Endodermal cell (in vitro differentiated cells): ENCODE data around the gene SMAGP. TPM values are rescaled to one million over a fixed set of nuclear protein-coding genes. Genes with fewer than 3 reads are reported as not detected.
A peak's percentile ranks its signal among the peaks of the same experiment; 100 is the strongest.

Experiments
- DNase-seq: peaks from one replicate; pipeline ENCODE4 v3.0.0-alpha.2; 2017
- H3K27ac ChIP-seq: 2 replicates; pipeline ENCODE4 v1.5.1; 2013; ENCODE audit warnings: mild to moderate bottlenecking, low read depth, low read length, moderate library complexity
- H3K27me3 ChIP-seq: 2 replicates; pipeline ENCODE4 v1.6.1; 2013; ENCODE audit warnings: mild to moderate bottlenecking, low read length, moderate library complexity; ENCODE audit not compliant: insufficient read depth, control insufficient read depth, poor library complexity, severe bottlenecking
- H3K36me3 ChIP-seq: 2 replicates; pipeline ENCODE4 v1.7.0; 2013; ENCODE audit warnings: mild to moderate bottlenecking, low read length, moderate library complexity; ENCODE audit not compliant: control insufficient read depth, insufficient read depth
- H3K4me1 ChIP-seq: one replicate; pipeline ENCODE4 v1.7.0; 2013; ENCODE audit warnings: low read length; ENCODE audit not compliant: control insufficient read depth, insufficient read depth
- H3K4me3 ChIP-seq: 2 replicates; pipeline ENCODE4 v1.5.1; 2013; ENCODE audit warnings: mild to moderate bottlenecking, low read length, moderate library complexity
- H3K9ac ChIP-seq: 2 replicates; pipeline ENCODE4 v1.6.1; 2013; ENCODE audit warnings: mild to moderate bottlenecking, low read length, moderate library complexity; ENCODE audit not compliant: poor library complexity, severe bottlenecking; ENCODE audit errors: extremely low read depth
- H3K9me3 ChIP-seq: 2 replicates; pipeline ENCODE4 v1.6.1; 2013; ENCODE audit warnings: mild to moderate bottlenecking, low read length, moderate library complexity; ENCODE audit not compliant: control insufficient read depth
- H3K27ac Mint-ChIP-seq: 2 replicates; pipeline ENCODE4 v1.8.0; 2020; ENCODE audit warnings: mixed read lengths
- H3K27me3 Mint-ChIP-seq: 2 replicates; pipeline ENCODE4 v1.8.0; 2021; ENCODE audit warnings: mild to moderate bottlenecking, mixed read lengths; ENCODE audit not compliant: insufficient read depth
- H3K36me3 Mint-ChIP-seq: 2 replicates; pipeline ENCODE4 v1.8.0; 2020; ENCODE audit warnings: low read depth, mixed read lengths
- H3K4me1 Mint-ChIP-seq: 2 replicates; pipeline ENCODE4 v1.8.0; 2020; ENCODE audit warnings: mixed read lengths
- H3K4me3 Mint-ChIP-seq: 2 replicates; pipeline ENCODE4 v1.8.0; 2020; ENCODE audit warnings: mild to moderate bottlenecking, moderate library complexity, mixed read lengths
- H3K9me3 Mint-ChIP-seq: 2 replicates; pipeline ENCODE4 v1.8.0; 2020; ENCODE audit warnings: mild to moderate bottlenecking, mixed read lengths
- CTCF ChIP-seq: fragments of 200-600 bp; sonication (generic); conservative IDR thresholded peaks from 2 replicates; pipeline ENCODE4 v1.5.0; 2021; ENCODE audit warnings: antibody characterized with exemption, mild to moderate bottlenecking
- WGBS, 2 experiments: methylation state at CpG; one replicate each; pipeline versions ENCODE4 v1.1.5 to v1.1.7; 2013; ENCODE audit warnings: missing lambda C conversion rate in 2 of 2, mixed read lengths in 1 of 2; ENCODE audit not compliant: insufficient coverage in 1 of 2, insufficient read length in 1 of 2; 5-methylcytosine and 5-hydroxymethylcytosine counted together
- total RNA-seq, 2 donors: library from RNA; stranded (reverse); fragmentation: NEBNext Ultra II Directional in 1 of 2; extraction: Animal tissue kit (Norgen Biotek cat#: 25700) in 1 of 2; gene quantifications; 2 replicates in 1 of 2; 3 replicates in 1 of 2; pipeline ENCODE4 v1.2.1, GENCODE V29; 2021

Gene SMAGP
- total RNA-seq, 2 donors from 2014 or later, result 43.5 to 61.2 TPM

GRCh38 chr12:51242876-51243275 lies 27.3 kb downstream of the SMAGP start:
- no peak overlapping the region for H3K4me3 Mint-ChIP-seq
- peaks cover 33% of the 10 kb centered on the region for H3K4me1 Mint-ChIP-seq
- H3K27ac Mint-ChIP-seq, result no peak overlapping the region
- peaks cover 52% of the 10 kb centered on the region for H3K36me3 Mint-ChIP-seq
- DNase-seq, result no peak
- H3K9me3 ChIP-seq, result no peaks in the 10 kb centered on the region
- 94 to 98% methylated on average over 6 to 7 of the region's 7 CpGs for WGBS, 2 experiments
- H3K27me3 Mint-ChIP-seq, result no peaks in the 10 kb centered on the region
- peaks cover 61% of the 10 kb centered on the region for H3K36me3 ChIP-seq
- TF ChIP-seq CTCF, result no peak
- H3K4me3 ChIP-seq, result no peak overlapping the region
- H3K27ac ChIP-seq, result no peak overlapping the region
- no peak overlapping the region for H3K9ac ChIP-seq
- H3K4me1 ChIP-seq, result peaks cover 2% of the 10 kb centered on the region
- no peaks in the 10 kb centered on the region for H3K27me3 ChIP-seq
- no peaks in the 10 kb centered on the region for H3K9me3 Mint-ChIP-seq

- Mint-ChIP-seq H3K4me3 (no peak overlapping the region), H3K4me1 (peaks cover 28% of the 10 kb centered on the region), H3K9me3 (no peaks in the 10 kb centered on the region), H3K27me3 (no peaks in the 10 kb centered on the region), H3K27ac (no peak overlapping the region), H3K36me3 (peaks cover 52% of the 10 kb centered on the region)
- H3K27me3 ChIP-seq, result no peaks in the 10 kb centered on the region
- no peak for TF ChIP-seq CTCF
- peaks cover 2% of the 10 kb centered on the region for H3K4me1 ChIP-seq
- H3K4me3 ChIP-seq, result no peak overlapping the region
- 94 to 96% methylated on average over 3 to 6 of the region's 7 CpGs for WGBS, 2 experiments
- H3K27ac ChIP-seq, result no peak overlapping the region
- no peaks in the 10 kb centered on the region for H3K9me3 ChIP-seq
- DNase-seq, result no peak
- H3K9ac ChIP-seq, result no peak overlapping the region
- H3K36me3 ChIP-seq, result peaks cover 61% of the 10 kb centered on the region
These were observed 28.1 kb downstream of the SMAGP start for GRCh38 chr12:51242120-51242519.

DNA sequence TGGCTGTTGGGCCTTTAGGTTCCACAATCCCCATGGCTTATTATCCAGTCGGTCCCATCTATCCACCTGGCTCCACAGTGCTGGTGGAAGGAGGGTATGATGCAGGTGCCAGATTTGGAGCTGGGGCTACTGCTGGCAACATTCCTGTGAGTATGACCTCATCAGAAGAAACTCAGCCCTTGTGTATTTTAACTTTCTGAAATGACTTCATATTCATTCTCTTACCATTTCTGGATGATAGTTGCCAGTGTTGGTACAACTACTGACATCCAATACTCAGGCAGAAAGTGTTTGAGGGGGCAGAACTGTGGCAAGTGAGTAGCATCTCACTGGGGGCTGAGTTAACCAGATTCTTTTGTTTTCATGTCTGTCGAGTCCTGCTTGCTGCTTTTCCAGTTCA lies 29.2 kb downstream of the SMAGP start:
- H3K4me1 Mint-ChIP-seq, result peaks cover 21% of the 10 kb centered on the region
- Histone ChIP-seq H3K36me3 (peaks cover 53% of the 10 kb centered on the region), H3K4me3 (no peak overlapping the region), H3K27me3 (no peaks in the 10 kb centered on the region), H3K9me3 (no peaks in the 10 kb centered on the region), H3K27ac (no peak overlapping the region), H3K9ac (no peak overlapping the region), H3K4me1 (no peaks in the 10 kb centered on the region)
- no peaks in the 10 kb centered on the region for H3K9me3 Mint-ChIP-seq
- H3K36me3 Mint-ChIP-seq, result peaks cover 48% of the 10 kb centered on the region
- no peak overlapping the region for H3K4me3 Mint-ChIP-seq
- WGBS, 2 experiments, result 95 to 100% methylated on average over 1 to 2 of the region's 2 CpGs
- no peaks in the 10 kb centered on the region for H3K27me3 Mint-ChIP-seq
- no peak for TF ChIP-seq CTCF
- no peak for DNase-seq
- H3K27ac Mint-ChIP-seq, result peak overlapping the region; percentile 96
